NCI-H524 treated with DMSO at 0.1 percent for 48 hours (cell line): ENCODE data around the gene ITGB5.
"Not testable (repeated sequence)": the region's sequence is repeated elsewhere in the genome, so short reads cannot be mapped to it uniquely, and the experiment has no call there.

Experiments
- DNase-seq: peaks from one replicate; lab custom pipeline; 2025; lab: John Stamatoyannopoulos, UW

The ITGB5 gene

GRCh38 chr3:124837065-124837464 lies 50.1 kb downstream of the ITGB5 start:
- no peak for DNase-seq

- DNase-seq: no peak
Observed at GRCh38 chr3:124836448-124836847, 50.7 kb downstream of the ITGB5 start.

- peak; percentile 33 for DNase-seq
Observed at GRCh38 chr3:124834723-124835718, 52.1 kb downstream of the ITGB5 start.

- no peak for DNase-seq
Observed at GRCh38 chr3:124833710-124834332, 53.3 kb downstream of the ITGB5 start.

GRCh38 chr3:124832782-124833709 lies 54.1 kb downstream of the ITGB5 start:
- no peak for DNase-seq

GRCh38 chr3:124831628-124832199 lies 55.5 kb downstream of the ITGB5 start:
- DNase-seq: no peak

GRCh38 chr3:124829819-124830554 lies 57.2 kb downstream of the ITGB5 start:
- no peak for DNase-seq

- DNase-seq: no peak
Observed at GRCh38 chr3:124829178-124829818, 57.9 kb downstream of the ITGB5 start.

- not testable (repeated sequence) for DNase-seq
Observed at GRCh38 chr3:124827476-124828206, 59.5 kb downstream of the ITGB5 start.

- DNase-seq: no peak
Observed at GRCh38 chr3:124826703-124827102, 60.5 kb downstream of the ITGB5 start.

- no peak for DNase-seq
Observed at GRCh38 chr3:124824286-124824915, 62.8 kb downstream of the ITGB5 start.

- DNase-seq: no peak
Observed at GRCh38 chr3:124823648-124824047, 63.5 kb downstream of the ITGB5 start.

GRCh38 chr3:124823206-124823605 lies 64.0 kb downstream of the ITGB5 start:
- DNase-seq: no peak

GRCh38 chr3:124821356-124821755 lies 65.8 kb downstream of the ITGB5 start:
- DNase-seq: no peak

GRCh38 chr3:124818398-124819091 lies 68.6 kb downstream of the ITGB5 start:
- no peak for DNase-seq

GRCh38 chr3:124817079-124817478 lies 70.1 kb downstream of the ITGB5 start:
- DNase-seq: no peak

GRCh38 chr3:124816206-124816605 lies 71.0 kb downstream of the ITGB5 start:
- DNase-seq: no peak

GRCh38 chr3:124815781-124816180 lies 71.4 kb downstream of the ITGB5 start:
- no peak for DNase-seq
